ENCODE results near the gene FASTK.

GRCh38 chr7:151038951-151039849 is 41.4 kb downstream of the FASTK start:
- TF ChIP-seq CTCF (conservative IDR thresholded peaks at IDR 0.05; ENCODE audit: low read length) (no peak), EZH2phosphoT487 (IDR thresholded peaks at IDR 0.05; ENCODE audit: borderline replicate concordance) (no peak)

All from Loucy (cell line).